C4-2B (cell line): ENCODE measurements around the gene NLGN1.

Experiments used
- ZFX ChIP-seq: fragments of 450-650 bp; IDR thresholded peaks from 2 replicates; pipeline ENCODE4 v1.6.1; 2017
- TF ChIP-seq, protein P1 (sequence below): fragments of 450-650 bp; conservative IDR thresholded peaks from 2 replicates; pipeline ENCODE4 v1.5.1; 2017; ENCODE audit warnings: mild to moderate bottlenecking

DNA sequence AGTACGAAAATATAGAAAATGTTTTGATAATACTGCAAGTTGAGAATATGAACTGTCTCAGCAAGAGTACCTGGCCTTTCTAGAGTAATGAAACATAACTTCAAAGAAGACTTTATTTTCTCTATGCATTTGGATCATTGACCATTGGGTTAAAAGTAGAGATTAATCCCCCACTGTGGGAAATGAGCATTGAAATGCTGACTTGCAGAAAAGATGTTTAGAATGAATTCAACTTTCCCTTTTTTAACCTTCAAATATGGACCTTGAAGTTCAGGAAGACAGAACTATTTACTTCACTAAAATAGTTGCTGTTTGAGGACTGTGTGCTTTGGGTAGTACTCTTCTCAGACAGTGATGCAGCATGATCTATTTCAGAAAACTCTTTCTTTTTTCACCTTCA, 75.7 kb downstream of the NLGN1 start:
- TF ChIP-seq, protein P1, sequence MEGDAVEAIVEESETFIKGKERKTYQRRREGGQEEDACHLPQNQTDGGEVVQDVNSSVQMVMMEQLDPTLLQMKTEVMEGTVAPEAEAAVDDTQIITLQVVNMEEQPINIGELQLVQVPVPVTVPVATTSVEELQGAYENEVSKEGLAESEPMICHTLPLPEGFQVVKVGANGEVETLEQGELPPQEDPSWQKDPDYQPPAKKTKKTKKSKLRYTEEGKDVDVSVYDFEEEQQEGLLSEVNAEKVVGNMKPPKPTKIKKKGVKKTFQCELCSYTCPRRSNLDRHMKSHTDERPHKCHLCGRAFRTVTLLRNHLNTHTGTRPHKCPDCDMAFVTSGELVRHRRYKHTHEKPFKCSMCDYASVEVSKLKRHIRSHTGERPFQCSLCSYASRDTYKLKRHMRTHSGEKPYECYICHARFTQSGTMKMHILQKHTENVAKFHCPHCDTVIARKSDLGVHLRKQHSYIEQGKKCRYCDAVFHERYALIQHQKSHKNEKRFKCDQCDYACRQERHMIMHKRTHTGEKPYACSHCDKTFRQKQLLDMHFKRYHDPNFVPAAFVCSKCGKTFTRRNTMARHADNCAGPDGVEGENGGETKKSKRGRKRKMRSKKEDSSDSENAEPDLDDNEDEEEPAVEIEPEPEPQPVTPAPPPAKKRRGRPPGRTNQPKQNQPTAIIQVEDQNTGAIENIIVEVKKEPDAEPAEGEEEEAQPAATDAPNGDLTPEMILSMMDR = no peak
- TF ChIP-seq ZFX = no peak
